Trophoblast cell (in vitro differentiated cells and primary cell): ENCODE results near the gene TNK2.

ENCODE experiments used
- DNase-seq, 2 donors: peaks; one replicate each; pipeline ENCODE4 v3.0.0-alpha.2; 2016
- H2AFZ ChIP-seq: 2 replicates; pipeline ENCODE4 v1.6.1; 2013; ENCODE audit warnings: low read length, moderate library complexity, mild to moderate bottlenecking; ENCODE audit not compliant: insufficient read depth, poor library complexity
- H2AK5ac ChIP-seq: 2 replicates; pipeline ENCODE4 v1.6.1; 2013; ENCODE audit warnings: mild to moderate bottlenecking, low read length
- H2BK120ac ChIP-seq: 2 replicates; pipeline ENCODE4 v1.6.1; 2013; ENCODE audit warnings: low read length, mild to moderate bottlenecking, moderate library complexity; ENCODE audit not compliant: insufficient read depth, poor library complexity
- H2BK12ac ChIP-seq: 2 replicates; pipeline ENCODE4 v1.6.1; 2013; ENCODE audit warnings: mild to moderate bottlenecking, low read length, moderate library complexity
- H2BK5ac ChIP-seq: 2 replicates; pipeline ENCODE4 v1.6.1; 2013; ENCODE audit warnings: low read length, low read depth, moderate library complexity, mild to moderate bottlenecking; ENCODE audit not compliant: poor library complexity
- H3K14ac ChIP-seq: 2 replicates; pipeline ENCODE4 v1.6.1; 2013; ENCODE audit warnings: mild to moderate bottlenecking, low read length
- H3K18ac ChIP-seq: 2 replicates; pipeline ENCODE4 v1.6.1; 2013; ENCODE audit warnings: mild to moderate bottlenecking, low read length
- H3K23ac ChIP-seq: 2 replicates; pipeline ENCODE4 v1.6.1; 2013; ENCODE audit warnings: low read length
- H3K27ac ChIP-seq: 2 replicates; pipeline ENCODE4 v1.5.1; 2013; ENCODE audit warnings: low read depth, mild to moderate bottlenecking, inconsistent platforms, low read length, moderate library complexity
- H3K27me3 ChIP-seq: 2 replicates; pipeline ENCODE4 v1.6.1; 2013; ENCODE audit warnings: inconsistent platforms, mild to moderate bottlenecking, low read length, moderate library complexity; ENCODE audit not compliant: insufficient read depth
- H3K36me3 ChIP-seq, 2 experiments: 1 replicate in 1 of 2; 2 replicates in 1 of 2; pipeline ENCODE4 v1.6.1; 2013; ENCODE audit warnings: low read length in 2 of 2, mild to moderate bottlenecking in 2 of 2, moderate library complexity in 1 of 2; ENCODE audit not compliant: insufficient read depth in 2 of 2, control insufficient read depth in 1 of 2
- H3K4ac ChIP-seq: 2 replicates; pipeline ENCODE4 v1.6.1; 2013; ENCODE audit warnings: low read depth, mild to moderate bottlenecking, low read length, moderate library complexity
- H3K4me1 ChIP-seq, 2 experiments: 1 replicate in 1 of 2; 2 replicates in 1 of 2; pipeline ENCODE4 v1.6.1; 2013; ENCODE audit warnings: low read length in 2 of 2, mild to moderate bottlenecking in 2 of 2, moderate library complexity in 1 of 2; ENCODE audit not compliant: insufficient read depth in 2 of 2, control insufficient read depth in 1 of 2
- H3K4me2 ChIP-seq: 2 replicates; pipeline ENCODE4 v1.6.1; 2013; ENCODE audit warnings: inconsistent platforms, mild to moderate bottlenecking, low read length, moderate library complexity
- H3K4me3 ChIP-seq: 2 replicates; pipeline ENCODE4 v1.5.1; 2013; ENCODE audit warnings: mild to moderate bottlenecking, low read depth, low read length, inconsistent platforms
- H3K79me1 ChIP-seq: one replicate; pipeline ENCODE4 v1.6.1; 2013; ENCODE audit warnings: low read length
- H3K79me2 ChIP-seq: 2 replicates; pipeline ENCODE4 v1.6.1; 2013; ENCODE audit warnings: low read length, mild to moderate bottlenecking; ENCODE audit not compliant: control insufficient read depth, insufficient read depth, poor library complexity
- H3K9ac ChIP-seq: 2 replicates; pipeline ENCODE4 v1.6.1; 2013; ENCODE audit warnings: mild to moderate bottlenecking, low read length
- H3K9me3 ChIP-seq: 2 replicates; pipeline ENCODE4 v1.6.1; 2013; ENCODE audit warnings: low read depth, mild to moderate bottlenecking, control low read depth, inconsistent platforms, low read length; ENCODE audit not compliant: insufficient read depth
- H4K12ac ChIP-seq: 2 replicates; pipeline ENCODE4 v1.6.1; 2013; ENCODE audit warnings: low read depth, mild to moderate bottlenecking, low read length, moderate library complexity
- H4K8ac ChIP-seq: 2 replicates; pipeline ENCODE4 v1.6.1; 2013; ENCODE audit warnings: low read depth, mild to moderate bottlenecking, low read length, moderate library complexity
- H4K91ac ChIP-seq: one replicate; pipeline ENCODE4 v1.6.1; 2013; ENCODE audit warnings: low read depth, mild to moderate bottlenecking, low read length, moderate library complexity
- WGBS: extraction: QIAGEN DNeasy Blood & Tissue Kit; methylation state at CpG from one replicate; pipeline ENCODE4 v1.1.7; 2013; ENCODE audit warnings: missing lambda C conversion rate; ENCODE audit not compliant: insufficient read length, insufficient coverage; ENCODE audit errors: extremely low coverage; 5-methylcytosine and 5-hydroxymethylcytosine counted together

Gene TNK2

GRCh38 chr3:195887670-195888069 lies 20.7 kb downstream of the TNK2 start:
- H4K12ac ChIP-seq, result no peak overlapping the region
- no peak overlapping the region for H2AK5ac ChIP-seq
- H3K27ac ChIP-seq, result no peak overlapping the region
- H2AFZ ChIP-seq, result no peak overlapping the region
- peak overlapping the region; percentile 55 for H3K4me3 ChIP-seq
- H3K14ac ChIP-seq, result no peak overlapping the region
- peaks cover 4% of the 10 kb centered on the region for H3K9me3 ChIP-seq
- no peak overlapping the region for H2BK12ac ChIP-seq
- WGBS, result no CpG with 5 or more reads among the region's 36 CpGs
- H3K27me3 ChIP-seq, result no peaks in the 10 kb centered on the region
- no peak overlapping the region for H3K18ac ChIP-seq
- no peaks in the 10 kb centered on the region for H3K79me2 ChIP-seq
- DNase-seq, result no peak
- no peak overlapping the region for H3K4ac ChIP-seq
- H2BK5ac ChIP-seq, result no peak overlapping the region
- peak overlapping the region; percentile 28 for H3K23ac ChIP-seq
- no peak overlapping the region for H4K91ac ChIP-seq
- H3K36me3 ChIP-seq, result peaks cover 26 to 37% of the 10 kb centered on the region in 2 experiments
- H4K8ac ChIP-seq, result no peak overlapping the region
- no peak overlapping the region for H2BK120ac ChIP-seq
- H3K9ac ChIP-seq, result no peak overlapping the region
- no peak overlapping the region for H3K4me2 ChIP-seq
- H3K4me1 ChIP-seq, result peaks cover 17 to 20% of the 10 kb centered on the region in 2 experiments
- H3K79me1 ChIP-seq, result peaks cover 8% of the 10 kb centered on the region

DNA sequence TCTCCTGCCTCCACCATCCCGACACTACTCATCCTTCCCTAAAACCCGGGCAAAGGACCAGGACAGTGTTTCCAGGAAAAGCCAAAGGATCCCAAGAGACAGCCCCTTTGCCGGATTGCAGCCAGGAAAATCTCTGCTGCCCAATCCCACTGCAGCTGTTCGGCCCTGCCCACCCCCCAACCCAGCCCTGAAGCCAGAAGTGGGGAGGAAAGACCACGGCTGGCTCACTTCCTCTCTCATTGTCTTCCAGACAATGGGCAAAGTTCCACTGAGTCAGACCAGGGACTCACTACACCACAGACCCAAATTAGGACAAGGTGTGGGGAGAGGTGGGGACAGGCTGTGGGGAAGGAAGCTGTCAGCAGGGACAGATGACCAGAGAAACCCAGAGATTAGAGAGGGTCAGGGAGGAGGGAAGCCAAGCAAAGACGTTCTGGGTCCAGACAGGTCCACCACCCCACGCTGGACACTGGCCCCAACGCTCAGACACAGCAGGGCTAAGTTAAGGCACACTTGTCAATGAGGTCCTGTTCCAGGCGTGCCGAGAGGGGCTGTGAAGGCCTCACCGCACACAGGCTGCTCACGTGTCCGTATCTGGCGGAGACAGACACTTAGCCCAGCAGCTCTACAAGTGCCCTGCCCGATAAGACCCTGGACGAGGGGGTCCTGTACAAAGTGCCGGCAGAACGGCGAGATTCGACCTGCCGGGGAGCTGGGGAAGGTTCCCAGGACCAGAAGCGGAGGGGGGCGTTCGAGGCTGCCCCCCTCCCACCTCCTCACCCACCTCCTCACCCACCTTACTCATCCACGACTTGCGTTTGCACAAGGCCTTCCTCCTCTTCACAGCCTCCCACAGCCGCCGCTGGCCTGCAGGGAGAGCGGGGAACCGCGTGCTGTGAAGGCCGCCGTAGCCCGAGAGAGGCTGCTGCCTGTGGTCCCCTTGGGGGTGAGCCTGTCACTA lies 21.9 kb downstream of the TNK2 start:
- peak overlapping the region; percentile 7 for H2AK5ac ChIP-seq
- peaks cover 4% of the 10 kb centered on the region for H3K9me3 ChIP-seq
- no peak overlapping the region for H3K4me3 ChIP-seq
- peaks cover 8% of the 10 kb centered on the region for H3K79me1 ChIP-seq
- H3K18ac ChIP-seq, result peak overlapping the region; percentile 47
- peak overlapping the region; percentile 7 for H2BK5ac ChIP-seq
- no peak overlapping the region for H3K9ac ChIP-seq
- peaks cover 13 to 17% of the 10 kb centered on the region in 2 experiments for H3K4me1 ChIP-seq
- H3K27me3 ChIP-seq, result no peaks in the 10 kb centered on the region
- H3K4me2 ChIP-seq, result no peak overlapping the region
- peak overlapping the region; percentile 2 for H2BK12ac ChIP-seq
- H4K8ac ChIP-seq, result peak overlapping the region; percentile 23
- no peaks in the 10 kb centered on the region for H3K79me2 ChIP-seq
- H3K27ac ChIP-seq, result peak overlapping the region; percentile 30
- no peak for DNase-seq
- peak overlapping the region; percentile 8 for H4K12ac ChIP-seq
- H3K23ac ChIP-seq, result no peak overlapping the region
- H4K91ac ChIP-seq, result peak overlapping the region; percentile 78
- no peak overlapping the region for H2AFZ ChIP-seq
- H2BK120ac ChIP-seq, result peak overlapping the region; percentile 57
- no peak overlapping the region for H3K14ac ChIP-seq
- WGBS, result no CpG with 5 or more reads among the region's 34 CpGs
- H3K36me3 ChIP-seq, result peaks cover 33 to 40% of the 10 kb centered on the region in 2 experiments
- no peak overlapping the region for H3K4ac ChIP-seq

DNA sequence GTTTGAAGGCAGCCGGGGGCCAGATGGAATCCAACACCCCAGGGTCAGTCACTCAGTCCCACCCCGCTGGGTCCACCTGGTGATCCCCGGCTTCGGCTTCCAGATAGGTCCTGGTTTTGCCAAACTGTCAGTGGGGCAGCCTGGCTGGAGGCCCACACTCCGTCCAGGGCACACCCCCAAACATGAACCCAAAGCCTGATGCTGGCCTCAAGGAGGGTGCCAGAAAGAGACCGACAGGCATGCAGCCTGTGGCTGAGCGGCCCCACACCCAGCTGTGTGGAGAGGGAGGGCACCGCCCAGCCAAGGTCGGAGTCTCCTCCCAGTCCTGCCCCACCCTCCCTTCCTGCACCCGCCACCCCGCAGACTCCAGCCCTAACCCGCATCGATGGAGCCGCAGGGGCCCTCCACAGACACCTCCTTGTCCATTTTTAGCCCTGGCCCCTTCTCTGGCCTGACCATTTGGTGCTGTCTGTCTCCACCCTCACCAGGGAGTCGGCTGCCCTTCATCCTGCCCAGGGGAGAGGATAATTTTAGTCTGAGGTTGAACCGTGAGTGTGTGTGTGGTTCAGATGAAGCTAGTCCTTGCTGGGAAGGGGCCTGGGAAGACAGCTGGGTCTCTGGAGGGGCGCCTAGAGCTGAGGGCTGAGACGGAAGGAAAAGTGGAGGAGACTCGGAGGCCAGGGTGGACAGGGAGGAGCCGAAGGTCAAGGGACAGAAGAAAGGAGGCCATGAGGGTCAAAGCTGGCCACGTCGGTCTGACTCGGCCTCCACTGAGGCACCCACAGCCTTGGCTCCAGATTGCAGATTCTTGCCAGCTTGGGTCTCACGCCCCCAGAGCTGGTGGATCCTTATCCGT lies 23.1 kb downstream of the TNK2 start:
- peaks cover 8% of the 10 kb centered on the region for H3K79me1 ChIP-seq
- H3K9ac ChIP-seq, result no peak overlapping the region
- H4K91ac ChIP-seq, result peak overlapping the region; percentile 78
- H3K14ac ChIP-seq, result peak overlapping the region; percentile 55
- H3K18ac ChIP-seq, result peak overlapping the region; percentile 30
- H3K4me1 ChIP-seq, result peaks cover 13 to 17% of the 10 kb centered on the region in 2 experiments
- peak overlapping the region; percentile 34 for H2BK5ac ChIP-seq
- no peak overlapping the region for H3K27ac ChIP-seq
- peaks cover 4% of the 10 kb centered on the region for H3K9me3 ChIP-seq
- no peaks in the 10 kb centered on the region for H3K79me2 ChIP-seq
- H3K4me2 ChIP-seq, result no peak overlapping the region
- H3K4ac ChIP-seq, result peak overlapping the region; percentile 30
- no peaks in the 10 kb centered on the region for H3K27me3 ChIP-seq
- H4K12ac ChIP-seq, result no peak overlapping the region
- no peak for DNase-seq
- no peak overlapping the region for H2AFZ ChIP-seq
- no peak overlapping the region for H3K4me3 ChIP-seq
- WGBS, result no CpG with 5 or more reads among the region's 25 CpGs
- H3K23ac ChIP-seq, result no peak overlapping the region
- H2BK12ac ChIP-seq, result peak overlapping the region; percentile 33
- peak overlapping the region; percentile 37 for H2BK120ac ChIP-seq
- H3K36me3 ChIP-seq, result peaks cover 33 to 40% of the 10 kb centered on the region in 2 experiments
- H2AK5ac ChIP-seq, result peak overlapping the region; percentile 80
- peak overlapping the region; percentile 23 for H4K8ac ChIP-seq

GRCh38 chr3:195884691-195885035 lies 23.7 kb downstream of the TNK2 start:
- no peak overlapping the region for H3K4me3 ChIP-seq
- no peak overlapping the region for H3K27ac ChIP-seq
- no peak overlapping the region for H3K14ac ChIP-seq
- peaks cover 8% of the 10 kb centered on the region for H3K79me1 ChIP-seq
- H3K4me2 ChIP-seq, result no peak overlapping the region
- no peak overlapping the region for H3K18ac ChIP-seq
- H4K8ac ChIP-seq, result no peak overlapping the region
- H3K4ac ChIP-seq, result no peak overlapping the region
- no peak overlapping the region for H2AK5ac ChIP-seq
- peaks cover 4% of the 10 kb centered on the region for H3K9me3 ChIP-seq
- H2BK12ac ChIP-seq, result no peak overlapping the region
- peaks cover 37 to 43% of the 10 kb centered on the region in 2 experiments for H3K36me3 ChIP-seq
- no peaks in the 10 kb centered on the region for H3K27me3 ChIP-seq
- H4K12ac ChIP-seq, result no peak overlapping the region
- H2BK5ac ChIP-seq, result no peak overlapping the region
- DNase-seq, result no peak
- peak overlapping the region; percentile 78 for H4K91ac ChIP-seq
- no peak overlapping the region for H3K9ac ChIP-seq
- WGBS, result no CpG with 5 or more reads among the region's 14 CpGs
- no peak overlapping the region for H3K23ac ChIP-seq
- H2AFZ ChIP-seq, result no peak overlapping the region
- H3K4me1 ChIP-seq, result peaks cover 17 to 18% of the 10 kb centered on the region in 2 experiments
- no peak overlapping the region for H2BK120ac ChIP-seq
- no peaks in the 10 kb centered on the region for H3K79me2 ChIP-seq
